HFF-Myc (cell line): ENCODE results near the gene PDLIM5.
"Not testable (repeated sequence)": the region's sequence is repeated elsewhere in the genome, so short reads cannot be mapped to it uniquely, and the experiment has no call there.

ENCODE experiments used
- DNase-seq: peaks from one replicate; pipeline ENCODE4 v3.0.0-alpha.2; 2011; ENCODE audit warnings: low read depth; ENCODE audit errors: extremely low read depth
- H3K4me3 ChIP-seq: replicated peaks from 2 replicates; pipeline ENCODE4 v1.5.1; 2011; ENCODE audit warnings: low read depth, mild to moderate bottlenecking, control low read depth, low read length
- CTCF ChIP-seq: IDR thresholded peaks from 2 replicates; pipeline ENCODE4 v1.5.1; 2012; ENCODE audit warnings: mild to moderate bottlenecking, low read depth, low read length, control low read depth; ENCODE audit errors: missing control alignments

The PDLIM5 gene, protein sequence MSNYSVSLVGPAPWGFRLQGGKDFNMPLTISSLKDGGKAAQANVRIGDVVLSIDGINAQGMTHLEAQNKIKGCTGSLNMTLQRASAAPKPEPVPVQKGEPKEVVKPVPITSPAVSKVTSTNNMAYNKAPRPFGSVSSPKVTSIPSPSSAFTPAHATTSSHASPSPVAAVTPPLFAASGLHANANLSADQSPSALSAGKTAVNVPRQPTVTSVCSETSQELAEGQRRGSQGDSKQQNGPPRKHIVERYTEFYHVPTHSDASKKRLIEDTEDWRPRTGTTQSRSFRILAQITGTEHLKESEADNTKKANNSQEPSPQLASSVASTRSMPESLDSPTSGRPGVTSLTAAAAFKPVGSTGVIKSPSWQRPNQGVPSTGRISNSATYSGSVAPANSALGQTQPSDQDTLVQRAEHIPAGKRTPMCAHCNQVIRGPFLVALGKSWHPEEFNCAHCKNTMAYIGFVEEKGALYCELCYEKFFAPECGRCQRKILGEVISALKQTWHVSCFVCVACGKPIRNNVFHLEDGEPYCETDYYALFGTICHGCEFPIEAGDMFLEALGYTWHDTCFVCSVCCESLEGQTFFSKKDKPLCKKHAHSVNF

GRCh38 chr4:94451695-94452475, at the start of gene PDLIM5:
Gene PDLIM5 (plus strand): TSS chr4:94451942. CDS start chr4:94455289, 3,347 bp downstream.
- H3K4me3 ChIP-seq = peak within 1 kb of the TSS; percentile 83
- TF ChIP-seq CTCF = no peak
- DNase-seq = no peak

DNA sequence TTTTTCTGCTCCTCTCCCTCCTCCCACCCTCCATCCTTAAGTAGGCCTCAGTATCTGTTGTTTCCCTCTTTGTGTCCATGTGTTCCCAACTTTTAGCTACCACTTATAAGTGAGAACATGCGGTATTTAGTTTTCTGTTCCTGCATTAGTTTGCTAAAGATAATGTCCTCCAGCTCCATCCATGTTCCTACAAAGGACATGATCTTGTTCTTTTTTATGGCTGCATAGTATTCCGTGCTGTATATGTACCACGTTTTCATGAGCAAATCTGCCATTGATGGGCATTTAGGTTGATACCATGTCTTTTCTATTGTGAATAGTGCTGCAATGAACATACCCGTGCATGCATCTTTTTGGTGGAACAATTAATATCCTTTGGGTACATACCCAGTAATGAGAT, 49.3 kb upstream of the PDLIM5 start:
- DNase-seq, H3K4me3 ChIP-seq: not testable (repeated sequence)

DNA sequence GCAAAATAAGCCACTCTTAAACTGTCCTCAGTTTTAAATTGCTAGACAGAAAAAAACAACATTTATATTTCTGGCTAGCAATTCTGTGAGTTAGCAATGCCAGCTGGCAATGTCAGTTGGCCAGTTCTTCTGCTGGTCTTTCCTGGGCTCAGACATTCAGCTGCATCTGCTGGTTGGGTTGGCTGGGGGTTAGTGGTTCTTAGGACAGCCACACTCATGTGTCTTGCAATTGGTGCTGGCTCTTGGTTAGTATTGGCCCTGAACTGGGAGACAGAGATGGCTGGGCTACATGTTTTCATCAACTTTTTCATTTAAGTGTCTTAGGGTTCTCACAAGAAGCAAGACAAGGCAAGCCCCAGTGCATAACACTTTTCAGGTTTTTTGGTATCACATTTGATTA, 48.0 kb upstream of the PDLIM5 start:
- DNase-seq = no peak
- no peak for TF ChIP-seq CTCF
- no peak overlapping the region for H3K4me3 ChIP-seq

- DNase-seq = peak; percentile 77
- no peak overlapping the region for H3K4me3 ChIP-seq
- peak; percentile 88 for TF ChIP-seq CTCF
Observed at GRCh38 chr4:94406668-94407437, 44.9 kb upstream of the PDLIM5 start.

- no peak for DNase-seq
- H3K4me3 ChIP-seq = no peak overlapping the region
- no peak for TF ChIP-seq CTCF
Observed at GRCh38 chr4:94407846-94408245, 43.9 kb upstream of the PDLIM5 start.

DNA sequence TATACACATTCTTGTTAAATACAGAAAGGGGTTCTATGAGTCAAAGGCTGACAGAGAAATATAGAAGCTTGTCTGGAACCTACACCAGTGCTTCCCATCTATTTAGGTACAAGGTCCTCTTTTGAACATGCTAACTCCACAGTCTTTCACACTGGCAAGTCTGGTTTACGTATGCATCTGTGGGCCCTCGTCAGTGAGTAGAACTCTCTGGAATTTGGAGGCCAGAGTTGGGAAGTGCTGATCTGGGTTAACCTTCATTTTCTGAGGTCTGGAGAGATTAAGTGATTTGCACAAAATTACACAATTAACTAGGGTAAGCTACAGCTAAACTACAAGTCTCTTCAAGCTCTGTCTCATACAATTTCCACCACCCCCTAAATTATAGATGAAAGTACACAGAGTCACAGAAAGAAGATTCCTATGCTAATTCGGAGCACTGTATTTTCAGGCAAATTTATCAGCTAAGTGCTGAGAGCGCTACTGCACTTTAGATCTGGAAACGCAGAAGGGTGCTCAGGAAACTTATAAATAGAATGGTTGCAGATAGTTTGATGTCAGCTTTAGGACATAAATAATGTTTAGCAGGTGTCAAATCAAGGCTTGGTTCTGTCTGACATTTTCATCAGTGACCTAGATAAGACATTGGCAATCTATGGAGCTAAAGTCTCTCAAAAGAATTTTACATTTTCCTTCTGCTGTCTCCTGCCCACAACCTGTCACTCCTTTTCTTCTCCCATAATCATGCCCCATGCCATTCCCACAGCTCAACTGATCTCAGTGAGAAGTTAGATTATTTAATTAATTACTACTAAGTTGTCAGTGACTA, 43.0 kb upstream of the PDLIM5 start:
- TF ChIP-seq CTCF = no peak
- DNase-seq = no peak
- H3K4me3 ChIP-seq = no peak overlapping the region
